22Rv1 (cell line): ENCODE data around the gene PLXNA4.

ENCODE experiments used
- H3K27ac ChIP-seq: fragments of 450-650 bp; 2 replicates; pipeline ENCODE4 v1.5.1; 2017
- ZFX ChIP-seq: fragments of 450-650 bp; IDR thresholded peaks from 2 replicates; pipeline ENCODE4 v1.6.1; 2017; ENCODE audit warnings: antibody characterized with exemption, borderline replicate concordance
- TF ChIP-seq, protein P1 (sequence below): fragments of 450-650 bp; IDR thresholded peaks from 2 replicates; pipeline ENCODE4 v1.5.1; 2017; ENCODE audit warnings: mild to moderate bottlenecking

Gene PLXNA4

GRCh38 chr7:132272763-132273371 lies 303.4 kb downstream of the PLXNA4 start:
- no peak overlapping the region for H3K27ac ChIP-seq
- TF ChIP-seq, protein P1, sequence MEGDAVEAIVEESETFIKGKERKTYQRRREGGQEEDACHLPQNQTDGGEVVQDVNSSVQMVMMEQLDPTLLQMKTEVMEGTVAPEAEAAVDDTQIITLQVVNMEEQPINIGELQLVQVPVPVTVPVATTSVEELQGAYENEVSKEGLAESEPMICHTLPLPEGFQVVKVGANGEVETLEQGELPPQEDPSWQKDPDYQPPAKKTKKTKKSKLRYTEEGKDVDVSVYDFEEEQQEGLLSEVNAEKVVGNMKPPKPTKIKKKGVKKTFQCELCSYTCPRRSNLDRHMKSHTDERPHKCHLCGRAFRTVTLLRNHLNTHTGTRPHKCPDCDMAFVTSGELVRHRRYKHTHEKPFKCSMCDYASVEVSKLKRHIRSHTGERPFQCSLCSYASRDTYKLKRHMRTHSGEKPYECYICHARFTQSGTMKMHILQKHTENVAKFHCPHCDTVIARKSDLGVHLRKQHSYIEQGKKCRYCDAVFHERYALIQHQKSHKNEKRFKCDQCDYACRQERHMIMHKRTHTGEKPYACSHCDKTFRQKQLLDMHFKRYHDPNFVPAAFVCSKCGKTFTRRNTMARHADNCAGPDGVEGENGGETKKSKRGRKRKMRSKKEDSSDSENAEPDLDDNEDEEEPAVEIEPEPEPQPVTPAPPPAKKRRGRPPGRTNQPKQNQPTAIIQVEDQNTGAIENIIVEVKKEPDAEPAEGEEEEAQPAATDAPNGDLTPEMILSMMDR, result no peak
- TF ChIP-seq ZFX, result no peak

DNA sequence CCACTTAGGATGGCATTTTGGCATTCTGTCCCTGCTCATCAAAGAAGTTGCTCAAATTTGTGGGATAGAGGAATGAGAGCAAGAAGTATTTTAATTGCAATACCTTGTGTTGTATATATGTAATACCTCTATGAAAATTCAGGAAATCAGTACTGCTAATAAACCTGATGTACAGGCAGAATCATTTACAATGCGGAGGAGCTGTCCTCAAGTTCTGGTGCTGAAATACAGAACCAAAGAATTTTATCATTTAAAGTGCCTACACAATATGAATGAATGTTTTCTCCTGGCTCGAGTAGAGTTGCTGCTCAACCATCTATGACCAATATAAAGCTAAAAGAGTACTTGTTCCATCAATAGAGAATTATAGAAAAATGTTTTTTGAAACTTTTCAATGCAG lies 305.8 kb downstream of the PLXNA4 start:
- TF ChIP-seq, protein P1, result no peak
- no peak for TF ChIP-seq ZFX
- no peak overlapping the region for H3K27ac ChIP-seq

GRCh38 chr7:132269718-132270117 lies 306.6 kb downstream of the PLXNA4 start:
- TF ChIP-seq ZFX, result no peak
- TF ChIP-seq, protein P1, result no peak
- no peak overlapping the region for H3K27ac ChIP-seq

DNA sequence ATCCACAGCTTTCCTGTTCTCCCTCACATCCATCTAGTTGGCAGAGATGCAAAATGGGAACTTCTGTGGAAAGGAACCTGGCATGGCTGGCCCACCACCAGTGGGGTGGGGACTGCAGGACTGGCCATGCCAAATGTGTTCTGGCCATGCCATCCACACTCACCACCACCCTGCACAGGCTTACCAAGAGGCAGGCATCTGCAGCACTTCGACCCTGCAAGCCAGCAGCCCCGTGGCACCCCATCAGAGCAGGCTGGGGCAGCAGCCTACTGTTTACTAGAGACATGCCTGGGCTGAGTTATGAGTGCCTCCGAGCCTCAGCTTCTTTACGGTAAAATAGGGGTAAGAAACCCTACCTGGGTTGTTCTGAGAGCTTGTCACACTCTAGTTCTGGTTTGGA lies 313.1 kb downstream of the PLXNA4 start:
- no peak overlapping the region for H3K27ac ChIP-seq
- TF ChIP-seq ZFX, result no peak
- TF ChIP-seq, protein P1, result no peak

DNA sequence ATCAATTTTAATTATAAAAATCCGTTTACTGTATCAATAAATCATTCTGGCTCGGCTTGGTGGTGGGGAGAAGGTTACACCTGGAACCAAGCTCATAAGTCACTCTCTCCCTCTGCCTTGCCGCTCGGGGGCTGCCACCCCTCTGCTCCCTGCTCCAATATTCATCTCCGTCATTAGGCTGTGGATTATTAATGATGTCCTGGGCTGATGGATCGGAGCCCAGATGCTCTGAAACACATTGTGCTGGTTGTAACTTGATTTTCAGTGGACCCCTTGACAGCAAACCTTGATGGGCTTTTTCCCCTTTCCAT lies 314.2 kb downstream of the PLXNA4 start:
- no peak for TF ChIP-seq ZFX
- TF ChIP-seq, protein P1, result no peak
- no peak overlapping the region for H3K27ac ChIP-seq

DNA sequence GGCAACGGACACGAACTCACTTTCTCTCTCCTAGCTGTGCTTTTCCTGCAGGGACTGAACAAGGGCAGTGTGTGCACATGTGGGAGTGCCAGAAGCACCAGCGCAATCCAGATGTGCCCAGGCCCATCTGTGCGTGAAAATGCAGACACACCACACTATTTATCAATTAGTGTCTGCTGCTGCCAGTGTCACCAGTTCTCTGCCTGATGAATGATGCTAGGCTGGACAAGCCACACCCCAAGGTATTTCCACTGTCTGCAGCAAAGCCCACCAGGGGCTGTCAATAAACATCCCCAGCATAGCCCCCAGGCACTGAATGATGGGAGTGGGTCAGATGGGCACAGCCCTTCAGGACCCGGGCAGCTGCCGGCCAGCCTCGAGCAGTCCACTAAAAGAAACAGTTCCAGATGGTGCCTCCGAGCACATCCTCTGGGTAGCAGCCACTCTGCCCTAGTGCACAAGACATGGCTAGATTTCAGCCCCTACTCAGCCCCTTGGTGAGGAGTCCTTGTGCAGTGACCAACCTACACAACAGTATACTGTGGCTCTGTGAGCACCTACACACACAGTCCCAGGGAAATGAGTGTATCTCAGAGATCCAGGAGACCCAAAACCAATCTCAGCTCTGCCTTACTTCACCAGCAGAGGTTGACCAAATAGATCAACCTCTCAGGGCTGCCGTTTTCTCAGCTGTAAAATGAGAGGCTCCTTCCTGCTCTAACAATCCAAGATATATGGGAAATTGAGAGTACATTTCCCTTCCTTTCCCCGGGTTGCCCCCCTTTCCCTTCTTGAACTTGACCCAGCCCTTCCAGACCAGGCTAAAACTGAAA lies 314.7 kb downstream of the PLXNA4 start:
- TF ChIP-seq, protein P1, result no peak
- TF ChIP-seq ZFX, result no peak

DNA sequence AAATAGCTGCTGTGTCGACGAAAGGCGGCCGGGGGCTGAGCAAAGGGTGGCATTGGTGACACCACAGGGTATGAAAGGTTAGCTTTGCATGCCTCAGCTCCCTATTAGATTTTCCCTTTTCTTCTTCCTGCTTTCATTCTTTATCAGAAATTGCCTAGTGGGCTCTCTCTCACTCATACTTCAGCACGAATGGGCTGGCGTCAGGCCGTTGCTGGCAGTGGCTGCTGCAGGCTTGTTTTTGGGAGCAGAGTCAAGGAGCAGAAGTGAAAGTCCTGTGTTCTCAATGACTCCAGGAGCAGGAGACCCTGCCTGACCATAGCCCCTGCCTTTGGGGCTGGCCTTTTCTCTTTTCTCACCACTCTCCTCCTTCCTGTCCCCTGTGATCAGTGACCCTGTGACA lies 318.0 kb downstream of the PLXNA4 start:
- H3K27ac ChIP-seq, result no peak overlapping the region
- TF ChIP-seq, protein P1, result no peak
- TF ChIP-seq ZFX, result no peak

More for the DNA sequence above, 314.7 kb downstream of the PLXNA4 start:
- no peak overlapping the region for H3K27ac ChIP-seq
